B cell (primary cell): ENCODE measurements around the gene WSB2. TPM values are rescaled to one million over a fixed set of nuclear protein-coding genes. Genes with fewer than 3 reads are reported as not detected.
A peak's percentile ranks its signal among the peaks of the same experiment; 100 is the strongest.

Experiments used
- ATAC-seq: fragments of 200-7000 bp; cut with Tn5 transposase; one replicate; pipeline ENCODE4 v1.10.0; 2021; ENCODE audit warnings: low read depth, mild to moderate bottlenecking, moderate number of reproducible peaks, moderate library complexity
- CTCF ChIA-PET: fragments of 350-600 bp; sonication (Branson Sonifier 250); formaldehyde crosslinking; loops from one replicate; lab custom pipeline; 2021; ENCODE audit warnings: antibody characterized with exemption, inconsistent platforms; lab: Charles Lee
- POLR2A ChIA-PET: fragments of 350-600 bp; sonication (Branson Sonifier 250); formaldehyde crosslinking; loops from one replicate; lab custom pipeline; 2021; ENCODE audit warnings: antibody characterized with exemption; lab: Charles Lee
- DNase-seq: peaks from one replicate; pipeline ENCODE4 v3.0.0; 2013
- H2AFZ ChIP-seq: 2 replicates; pipeline ENCODE4 v1.6.1; 2012; ENCODE audit warnings: mild to moderate bottlenecking, low read depth, low read length; ENCODE audit not compliant: insufficient read depth, poor library complexity, severe bottlenecking
- H3K27ac ChIP-seq, 2 donors: 1 replicate in 1 of 2; 2 replicates in 1 of 2; pipeline ENCODE4 v1.5.1; 2012 to 2013; ENCODE audit warnings: low read length in 2 of 2, mild to moderate bottlenecking in 2 of 2, moderate library complexity in 1 of 2
- H3K27me3 ChIP-seq, 4 experiments: fragments of 200-600 bp in 1 of 4; sonication (generic) in 1 of 4; replicated peaks in 1 of 4; 1 replicate in 2 of 4; 2 replicates in 2 of 4; pipeline versions ENCODE4 v1.6.1 to v1.7.0; 2013 to 2016; ENCODE audit warnings: low read length in 3 of 4, mild to moderate bottlenecking in 2 of 4, mixed read lengths in 1 of 4, moderate library complexity in 1 of 4; ENCODE audit not compliant: insufficient read depth in 4 of 4, control insufficient read depth in 3 of 4; ENCODE audit errors: control extremely low read depth in 1 of 4
- H3K36me3 ChIP-seq, 2 experiments: replicated peaks in 1 of 2; 1 replicate in 1 of 2; 2 replicates in 1 of 2; pipeline versions ENCODE4 v1.6.1 to v1.7.1; 2013; ENCODE audit warnings: low read length in 1 of 2; ENCODE audit not compliant: insufficient read depth in 2 of 2, control insufficient read depth in 1 of 2; ENCODE audit errors: control extremely low read depth in 1 of 2, extremely low read depth in 1 of 2
- H3K4me1 ChIP-seq, 2 donors: fragments of 200-600 bp in 1 of 2; sonication (generic) in 1 of 2; 1 replicate in 1 of 2; 2 replicates in 1 of 2; pipeline versions ENCODE4 v1.5.1 to v1.6.1; 2013 to 2017; ENCODE audit warnings: low read length in 2 of 2; ENCODE audit not compliant: control insufficient read depth in 2 of 2, insufficient read depth in 2 of 2
- H3K4me2 ChIP-seq: replicated peaks from 2 replicates; pipeline ENCODE3; 2012; ENCODE audit warnings: mild to moderate bottlenecking, low read depth, low read length; ENCODE audit not compliant: poor library complexity, severe bottlenecking
- H3K4me3 ChIP-seq, 5 experiments: fragments of 200-600 bp in 1 of 5; sonication (generic) in 1 of 5; 1 replicate in 3 of 5; 2 replicates in 2 of 5; pipeline versions ENCODE4 v1.5.1 to v1.7.0; 2011 to 2016; ENCODE audit warnings: low read length in 4 of 5, mild to moderate bottlenecking in 4 of 5, low read depth in 2 of 5, control low read depth in 1 of 5, moderate library complexity in 1 of 5; ENCODE audit not compliant: insufficient read depth in 1 of 5; ENCODE audit errors: control extremely low read depth in 1 of 5, extremely low read depth in 1 of 5
- H3K79me2 ChIP-seq: fragments of 200-600 bp; sonication (generic); one replicate; pipeline ENCODE4 v1.6.0; 2016; ENCODE audit warnings: low read length; ENCODE audit not compliant: control insufficient read depth, insufficient read depth
- H3K9ac ChIP-seq: fragments of 200-600 bp; sonication (generic); 2 replicates; pipeline ENCODE4 v1.6.1; 2017; ENCODE audit warnings: mild to moderate bottlenecking, low read length, moderate library complexity
- H3K9me3 ChIP-seq, 3 donors: one replicate each; pipeline versions ENCODE4 v1.6.1 to v1.7.1; 2013; ENCODE audit warnings: low read length in 2 of 3; ENCODE audit not compliant: control insufficient read depth in 2 of 3, insufficient read depth in 1 of 3; ENCODE audit errors: control extremely low read depth in 1 of 3
- H4K20me1 ChIP-seq: 2 replicates; pipeline ENCODE4 v1.6.0; 2012; ENCODE audit warnings: mild to moderate bottlenecking, low read length; ENCODE audit not compliant: insufficient read depth, control insufficient read depth, poor library complexity, severe bottlenecking
- H3K27ac Mint-ChIP-seq: one replicate; pipeline ENCODE4 v1.8.0; 2021; ENCODE audit warnings: mixed read lengths
- H3K27me3 Mint-ChIP-seq: one replicate; pipeline ENCODE4 v1.8.0; 2021; ENCODE audit warnings: mixed read lengths
- H3K4me1 Mint-ChIP-seq: one replicate; pipeline ENCODE4 v1.8.0; 2021; ENCODE audit warnings: mixed read lengths
- H3K4me3 Mint-ChIP-seq: one replicate; pipeline ENCODE4 v1.8.0; 2021; ENCODE audit warnings: mixed read lengths
- H3K9me3 Mint-ChIP-seq: one replicate; pipeline ENCODE4 v1.8.0; 2022; ENCODE audit warnings: mixed read lengths; ENCODE audit not compliant: insufficient read depth
- CTCF ChIP-seq: fragments of 200-600 bp; IDR thresholded peaks from one replicate; pipeline ENCODE4 v1.8.0; 2022; ENCODE audit warnings: antibody characterized with exemption, mild to moderate bottlenecking
- EZH2 ChIP-seq: IDR thresholded peaks from 2 replicates; pipeline ENCODE4 v1.6.1; 2012; ENCODE audit warnings: borderline replicate concordance, low read depth, mild to moderate bottlenecking, moderate library complexity, low read length; ENCODE audit not compliant: insufficient read depth, poor library complexity, severe bottlenecking
- WGBS: methylation state at CpG from one replicate; pipeline ENCODE4 v1.1.5; 2013; ENCODE audit warnings: missing lambda C conversion rate; ENCODE audit not compliant: insufficient coverage; 5-methylcytosine and 5-hydroxymethylcytosine counted together
- intact Hi-C: fragments of 100-400 bp; cut with micrococcal nuclease; formaldehyde crosslinking; loops from one replicate; pipeline ENCODE4 v1.10.0; 2022
- polyA plus RNA-seq: library from polyadenylated mRNA; depleted of rRNA; stranded (reverse); fragments of >200 nt; gene quantifications from 2 replicates; pipeline ENCODE4 v1.2.3, GENCODE V29; 2012
- total RNA-seq, 2 donors: library from RNA; stranded (reverse); fragments of 120-200 nt in 1 of 2; gene quantifications; 1 replicate in 1 of 2; 2 replicates in 1 of 2; pipeline versions ENCODE4 v1.2.3 to v1.2.4, GENCODE V29; 2013 to 2022

Gene WSB2
- total and polyA plus RNA-seq, 2 donors (not counting 1 experiment from before 2014, with no cell fraction given) = 12.3 to 21.4 TPM

- no peak overlapping the region for H3K27ac Mint-ChIP-seq
- no peak overlapping the region for H3K27ac ChIP-seq
- no peaks in the 10 kb centered on the region for H4K20me1 ChIP-seq
- no peak for TF ChIP-seq EZH2
- TF ChIP-seq CTCF = no peak
- intact Hi-C loops = no loop called here
- H3K9me3 Mint-ChIP-seq = no peaks in the 10 kb centered on the region
- peaks cover 21% of the 10 kb centered on the region for H3K4me1 Mint-ChIP-seq
- H3K4me2 ChIP-seq = no peak overlapping the region
- ChIA-PET CTCF (interaction anchor here (0.6 to 1.2 kb wide), 2 partner anchors 13 to 1128 kb away, joined by 3 read pairs; no protein-coding TSS in a partner anchor), POLR2A (interaction anchor here (0.7 kb wide), 1 partner anchor 32 kb away, joined by 8 read pairs; no protein-coding TSS in a partner anchor)
- no peak overlapping the region for H2AFZ ChIP-seq
- H3K9me3 ChIP-seq = no peaks in the 10 kb centered on the region
- no peaks in the 10 kb centered on the region for H3K79me2 ChIP-seq
- peaks cover 8% of the 10 kb centered on the region for H3K27me3 Mint-ChIP-seq
- 90% methylated on average over 1 of the region's 2 CpGs for WGBS
- peaks cover 0 to 2% (median 0%) of the 10 kb centered on the region in 4 experiments for H3K27me3 ChIP-seq
- no peaks in the 10 kb centered on the region for H3K36me3 ChIP-seq
- no peak for DNase-seq
- H3K4me1 ChIP-seq = peaks cover 16 to 18% of the 10 kb centered on the region in 2 donors
- no peak overlapping the region for H3K9ac ChIP-seq
- ATAC-seq = no peak
- no peak overlapping the region for H3K4me3 Mint-ChIP-seq
- H3K4me3 ChIP-seq = no peak overlapping the region
These were observed 7.5 kb upstream of the WSB2 start for GRCh38 chr12:118068445-118068844.

GRCh38 chr12:118065380-118065779, 4.4 kb upstream of the WSB2 start:
- Histone ChIP-seq H3K79me2 (peaks cover 13% of the 10 kb centered on the region), H3K4me1 (peaks cover 23 to 31% of the 10 kb centered on the region in 2 donors), H3K27me3 (peaks cover 0 to 2% (median 0%) of the 10 kb centered on the region in 4 experiments), H3K36me3 (no peaks in the 10 kb centered on the region), H4K20me1 (no peaks in the 10 kb centered on the region), H3K9me3 (no peaks in the 10 kb centered on the region), H2AFZ (peak overlapping the region; percentile 25), H3K4me3 (no peak overlapping the region), H3K4me2 (peak overlapping the region; percentile 33), H3K27ac (no peak overlapping the region), H3K9ac (no peak overlapping the region)
- peak overlapping the region; percentile 1 for H3K4me3 Mint-ChIP-seq
- ChIA-PET POLR2A (no interaction called here), CTCF (interaction anchor here (0.6 to 3.4 kb wide), 8 partner anchors 10 to 312 kb away, joined by 3 to 25 read pairs (median 6); partner anchors contain the start of gene SUDS3)
- H3K27ac Mint-ChIP-seq = no peak overlapping the region
- WGBS = no CpG with 5 or more reads among the region's 1 CpG
- no peaks in the 10 kb centered on the region for H3K9me3 Mint-ChIP-seq
- peaks cover 32% of the 10 kb centered on the region for H3K4me1 Mint-ChIP-seq
- no peak for TF ChIP-seq CTCF
- intact Hi-C loops = loop anchor here (1.0 kb wide), 1 partner anchor 311 kb away; the partner anchor contains the start of gene SUDS3
- H3K27me3 Mint-ChIP-seq = peaks cover 8% of the 10 kb centered on the region
- DNase-seq (peak; percentile 33), ATAC-seq (no peak)
